HepG2 (cell line): ENCODE data around the gene TASOR2. TPM values are rescaled to one million over a fixed set of nuclear protein-coding genes. Genes with fewer than 3 reads are reported as not detected.

Source experiments
- ATAC-seq: fragments of 200-7000 bp; cut with Tn5 transposase; 3 replicates; pipeline ENCODE4 v1.9.1; 2020; ENCODE audit warnings: mild to moderate bottlenecking, moderate library complexity
- BruUV-seq: library from RNA; stranded (reverse); fragments of 400-500 nt; replicated peaks from 2 replicates; lab custom pipeline; 2021; lab: Mats Ljungman, UMichigan
- CTCF ChIA-PET: fragments of 300-600 bp; formaldehyde crosslinking; extraction: SDS; loops from one replicate; lab custom pipeline; 2021; ENCODE audit warnings: low total read pairs, inconsistent platforms, low intra/inter-chr PET ratio; lab: Yijun Ruan, JAX
- POLR2A ChIA-PET: fragments of 350-600 bp; sonication (Branson Sonifier 250); formaldehyde crosslinking; loops from one replicate; lab custom pipeline; 2020; ENCODE audit warnings: antibody characterized with exemption, inconsistent platforms; lab: Yijun Ruan, JAX
- DNase-seq: peaks from one replicate; pipeline ENCODE4 v3.0.0-alpha.2; 2015; ENCODE audit warnings: low spot score
- FAIRE-seq: peaks from 3 replicates; lab custom pipeline; 2011; peaks lifted over from hg19 to GRCh38; lab: Jason Lieb, UNC
- H2AFZ ChIP-seq: one replicate; pipeline ENCODE4 v1.6.1; 2011; ENCODE audit warnings: low read length, inconsistent platforms
- H3K27ac ChIP-seq: fragments of 300-600 bp; 3 replicates; pipeline ENCODE4 v1.8.0; 2011; ENCODE audit warnings: mixed run types, mild to moderate bottlenecking, mixed read lengths, low read length, inconsistent platforms; ENCODE audit not compliant: insufficient read depth; ENCODE audit errors: extremely low read length
- H3K27me3 ChIP-seq, 2 experiments: fragments of 200-600 bp in 1 of 2; 2 replicates in 1 of 2; 3 replicates in 1 of 2; pipeline versions ENCODE4 v1.6.0 to v1.8.0; 2011; ENCODE audit warnings: low read length in 2 of 2, mild to moderate bottlenecking in 2 of 2, moderate library complexity in 2 of 2, inconsistent platforms in 1 of 2; ENCODE audit not compliant: insufficient read depth in 2 of 2, control insufficient read depth in 1 of 2
- H3K36me3 ChIP-seq, 2 experiments: fragments of 200-600 bp in 1 of 2; replicated peaks in 1 of 2; 2 replicates in 1 of 2; 3 replicates in 1 of 2; pipeline versions ENCODE4 v1.5.1 to v1.8.0; 2011; ENCODE audit warnings: low read length in 2 of 2, inconsistent platforms in 1 of 2; ENCODE audit not compliant: insufficient read depth in 2 of 2, control insufficient read depth in 1 of 2
- H3K4me1 ChIP-seq: 2 replicates; pipeline ENCODE4 v1.5.1; 2012; ENCODE audit warnings: low read length, inconsistent platforms; ENCODE audit not compliant: insufficient read depth
- H3K4me2 ChIP-seq: 2 replicates; pipeline ENCODE4 v1.6.0; 2011; ENCODE audit warnings: low read depth, low read length, inconsistent platforms
- H3K4me3 ChIP-seq, 3 experiments: fragments of 200-600 bp in 1 of 3; sonication (generic), shearing (Covaris generic) in 1 of 3; replicated peaks in 1 of 3; 2 replicates each; pipeline ENCODE4 v1.5.1; 2011 to 2016; ENCODE audit warnings: low read length in 3 of 3, inconsistent platforms in 2 of 3, low read depth in 2 of 3, mild to moderate bottlenecking in 2 of 3, control low read depth in 1 of 3, mixed read lengths in 1 of 3; ENCODE audit not compliant: insufficient read depth in 1 of 3
- H3K79me2 ChIP-seq: one replicate; pipeline ENCODE4 v1.6.1; 2011; ENCODE audit warnings: low read length, inconsistent platforms; ENCODE audit not compliant: insufficient read depth
- H3K9ac ChIP-seq: 2 replicates; pipeline ENCODE4 v1.6.0; 2011; ENCODE audit warnings: mild to moderate bottlenecking, low read depth, low read length, inconsistent platforms; ENCODE audit not compliant: insufficient read depth
- H3K9me3 ChIP-seq: 2 replicates; pipeline ENCODE4 v1.5.1; 2012; ENCODE audit warnings: mild to moderate bottlenecking, low read length
- H4K20me1 ChIP-seq: 2 replicates; pipeline ENCODE4 v1.6.0; 2011; ENCODE audit warnings: inconsistent platforms, mild to moderate bottlenecking, low read length, moderate library complexity; ENCODE audit not compliant: insufficient read depth
- CC2D1A ChIP-seq: sonication (generic); formaldehyde crosslinking; IDR thresholded peaks from 2 replicates; pipeline ENCODE4 v1.8.1; 2023; ENCODE audit warnings: mild to moderate bottlenecking, missing genetic modification reagents
- IRF1 ChIP-seq: sonication (generic); formaldehyde crosslinking; IDR thresholded peaks from 2 replicates; pipeline ENCODE4 v1.4.0; 2020; ENCODE audit warnings: low read depth, mild to moderate bottlenecking, missing genetic modification reagents
- MLXIP ChIP-seq: sonication (generic); formaldehyde crosslinking; IDR thresholded peaks from 2 replicates; pipeline ENCODE4 v1.9.0; 2021; ENCODE audit warnings: missing genetic modification reagents, borderline replicate concordance
- NFIC ChIP-seq: IDR thresholded peaks from 2 replicates; pipeline ENCODE4 v1.6.1; 2012; ENCODE audit warnings: mild to moderate bottlenecking, low read length, inconsistent platforms
- RBFOX2 ChIP-seq: fragments of 200-400 bp; formaldehyde crosslinking; IDR thresholded peaks from 2 replicates; pipeline ENCODE4 v1.6.1; 2017; ENCODE audit warnings: low read depth, mild to moderate bottlenecking, low read length
- RBM39 ChIP-seq: fragments of 200-400 bp; formaldehyde crosslinking; IDR thresholded peaks from one replicate; pipeline ENCODE4 v1.6.1; 2018; ENCODE audit warnings: antibody characterized with exemption, mild to moderate bottlenecking, low read depth, low read length; ENCODE audit not compliant: poor library complexity, severe bottlenecking
- TFDP1 ChIP-seq: IDR thresholded peaks from 2 replicates; pipeline ENCODE4 v1.6.1; 2016; ENCODE audit warnings: missing compliant biosample characterization, missing genetic modification reagents, borderline replicate concordance
- ZFY ChIP-seq: sonication (generic); formaldehyde crosslinking; IDR thresholded peaks from 2 replicates; pipeline ENCODE4 v1.4.0; 2020; ENCODE audit warnings: missing genetic modification reagents
- ZNF20 ChIP-seq: sonication (generic); formaldehyde crosslinking; IDR thresholded peaks from 2 replicates; pipeline ENCODE4 v1.4.0; 2020; ENCODE audit warnings: mild to moderate bottlenecking, moderate library complexity, missing genetic modification reagents
- ZNF296 ChIP-seq: sonication (generic); formaldehyde crosslinking; conservative IDR thresholded peaks from 2 replicates; pipeline ENCODE4 v1.5.0; 2020; ENCODE audit warnings: mild to moderate bottlenecking, missing genetic modification reagents
- ZNF574 ChIP-seq: sonication (generic); formaldehyde crosslinking; IDR thresholded peaks from 2 replicates; pipeline ENCODE4 v1.4.0; 2020; ENCODE audit warnings: missing genetic modification reagents
- ZNF770 ChIP-seq: sonication (generic); formaldehyde crosslinking; IDR thresholded peaks from 2 replicates; pipeline ENCODE4 v1.5.0; 2020; ENCODE audit warnings: mild to moderate bottlenecking, missing genetic modification reagents
- ZNF782 ChIP-seq: sonication (generic); formaldehyde crosslinking; IDR thresholded peaks from 2 replicates; pipeline ENCODE4 v1.4.0; 2020; ENCODE audit warnings: missing genetic modification reagents, mild to moderate bottlenecking, borderline replicate concordance
- WGBS: methylation state at CpG from one replicate; pipeline ENCODE4 v1.1.6; 2017; ENCODE audit warnings: low lambda C conversion rate; 5-methylcytosine and 5-hydroxymethylcytosine counted together
- in situ Hi-C: cut with HindIII; loops from 2 replicates; pipeline ENCODE4 v1.10.0; 2017; ENCODE audit warnings: low pct_unique_long_range_greater_than_20kb; ENCODE audit not compliant: extremely low pct_ligation_motif_present
- intact Hi-C: fragments of 100-400 bp; cut with micrococcal nuclease; formaldehyde crosslinking; loops from one replicate; pipeline ENCODE4 v1.10.0; 2022; ENCODE audit not compliant: unreplicated experiment
- polyA plus RNA-seq, 8 experiments: library from polyadenylated mRNA; depleted of rRNA in 3 of 8; stranded (reverse) in 7 of 8; unstranded in 1 of 8; fragments of >200 nt; fragmentation: Illumina TruSeq in 4 of 8; extraction: Trizol in 4 of 8; gene quantifications; 2 replicates each; pipeline versions ENCODE4 v1.2.1 to v1.2.3, GENCODE V29; 2011 to 2016; ENCODE audit warnings: low read depth in 4 of 8, missing spikeins in 1 of 8, mixed read lengths in 1 of 8; ENCODE audit not compliant: insufficient read depth in 1 of 8
- total RNA-seq, 5 experiments: library from RNA; depleted of rRNA; stranded (reverse); fragments of >200 nt; fragmentation: Illumina TruSeq; extraction: Trizol; gene quantifications; 2 replicates each; pipeline ENCODE4 v1.2.3, GENCODE V29; 2016; ENCODE audit warnings: low read depth in 1 of 5

The TASOR2 gene
- total and polyA plus RNA-seq, 2 of the 13 experiments (the other 11 are each of a cell fraction or from before 2014, with no cell fraction given), result 24.2 to 55.3 TPM

GRCh38 chr10:5710859-5711258 lies 26.2 kb downstream of the TASOR2 start (continued):
- TF ChIP-seq TFDP1 (CRISPR knock-in tag) (no peak), ZNF20 (CRISPR knock-in tag) (no peak)

- Histone ChIP-seq H3K4me1 (peaks cover 21% of the 10 kb centered on the region), H3K9ac (no peak overlapping the region), H3K4me2 (no peak overlapping the region), H3K27ac (no peak overlapping the region), H4K20me1 (no peaks in the 10 kb centered on the region; the same call in none of the 2 replicates), H2AFZ (no peak overlapping the region), H3K36me3 (no peaks in the 10 kb centered on the region), H3K4me3 (no peak overlapping the region), H3K27me3 (no peaks in the 10 kb centered on the region), H3K79me2 (peaks cover 90% of the 10 kb centered on the region), H3K9me3 (no peaks in the 10 kb centered on the region)
- ChIA-PET POLR2A (no interaction called here), CTCF (no interaction called here)
- intact Hi-C loops, result no loop called here
- DNase-seq (no peak), ATAC-seq (no peak), FAIRE-seq (no peak)
- 92% methylated on average over 4 of the region's 4 CpGs for WGBS
- no TSS peak for BruUV-seq
- in situ Hi-C loops, result no loop called here
- TF ChIP-seq ZNF782 (CRISPR knock-in tag) (no peak), ZNF770 (CRISPR knock-in tag) (no peak), RBM39 (no peak), ZFY (CRISPR knock-in tag) (no peak), ZNF296 (CRISPR knock-in tag) (no peak), RBFOX2 (no peak), ZNF574 (CRISPR knock-in tag) (no peak), CC2D1A (CRISPR knock-in tag) (no peak), NFIC (no peak), IRF1 (no peak), MLXIP (no peak)
Measured at GRCh38 chr10:5711642-5712041, 27.0 kb downstream of the TASOR2 start.
